SK-N-SH (cell line): ENCODE data around the gene RBMS3. TPM values are rescaled to one million over a fixed set of nuclear protein-coding genes. Genes with fewer than 3 reads are reported as not detected.

Experiments used
- CTCF ChIA-PET: fragments of 300-600, 350-600 bp; formaldehyde crosslinking; extraction: SDS; loops from one replicate; lab custom pipeline; 2021; lab: Yijun Ruan, JAX
- POLR2A ChIA-PET: fragments of 350-600 bp; sonication (Branson Sonifier 250); formaldehyde crosslinking; extraction: SDS; loops from one replicate; lab custom pipeline; 2020; ENCODE audit warnings: antibody characterized with exemption, inconsistent platforms; lab: Yijun Ruan, JAX
- DNase-seq: peaks from one replicate; pipeline ENCODE4 v3.0.0; 2012
- H2AFZ ChIP-seq: fragments of 200-600 bp; sonication (generic); 2 replicates; pipeline ENCODE4 v1.8.1; 2016; ENCODE audit warnings: antibody characterized with exemption, mild to moderate bottlenecking, low read depth
- H3F3A ChIP-seq: fragments of 200-600 bp; sonication (generic); replicated peaks from 2 replicates; pipeline ENCODE3; 2016; ENCODE audit warnings: antibody characterized with exemption, mild to moderate bottlenecking; ENCODE audit not compliant: insufficient read depth
- H3K27ac ChIP-seq, 2 experiments: fragments of 200-500 bp in 1 of 2; fragments of 200-600 bp in 1 of 2; sonication (Bioruptor generic) in 1 of 2; sonication (generic), shearing (Covaris generic) in 1 of 2; 2 replicates each; pipeline versions ENCODE4 v1.5.1 to v1.6.1; 2014 to 2016; ENCODE audit warnings: low read depth in 2 of 2, inconsistent platforms in 1 of 2, low read length in 1 of 2, mild to moderate bottlenecking in 1 of 2, mixed read lengths in 1 of 2
- H3K27me3 ChIP-seq: fragments of 200-600 bp; sonication (generic), shearing (Covaris generic); 2 replicates; pipeline ENCODE4 v1.6.1; 2016; ENCODE audit warnings: mixed run types; ENCODE audit not compliant: insufficient read depth
- H3K36me3 ChIP-seq, 2 experiments: fragments of 200-500 bp in 1 of 2; fragments of 200-600 bp in 1 of 2; sonication (Bioruptor generic) in 1 of 2; sonication (generic) in 1 of 2; replicated peaks in 1 of 2; 2 replicates each; pipeline versions ENCODE3 to v1.5.1; 2014 to 2016; ENCODE audit warnings: low read length in 1 of 2, mild to moderate bottlenecking in 1 of 2; ENCODE audit not compliant: insufficient read depth in 2 of 2, control insufficient read depth in 1 of 2
- H3K4me1 ChIP-seq, 2 experiments: fragments of 200-500 bp in 1 of 2; fragments of 200-600 bp in 1 of 2; sonication (Bioruptor generic) in 1 of 2; sonication (generic), shearing (Covaris generic) in 1 of 2; 2 replicates each; pipeline versions ENCODE4 v1.5.1 to v1.6.1; 2014 to 2016; ENCODE audit warnings: low read depth in 1 of 2, low read length in 1 of 2, mixed run types in 1 of 2; ENCODE audit not compliant: insufficient read depth in 2 of 2, control insufficient read depth in 1 of 2
- H3K4me2 ChIP-seq: fragments of 200-600 bp; sonication (generic), shearing (Covaris generic); 2 replicates; pipeline ENCODE4 v1.6.1; 2017; ENCODE audit warnings: mixed run types
- H3K4me3 ChIP-seq, 2 experiments: fragments of 200-500 bp in 1 of 2; fragments of 200-600 bp in 1 of 2; sonication (Bioruptor generic) in 1 of 2; sonication (generic), shearing (Covaris generic) in 1 of 2; 2 replicates each; pipeline versions ENCODE4 v1.5.1 to v1.8.1; 2014 to 2016; ENCODE audit warnings: low read depth in 2 of 2, inconsistent platforms in 1 of 2, low read length in 1 of 2, mild to moderate bottlenecking in 1 of 2, mixed read lengths in 1 of 2, moderate library complexity in 1 of 2
- H3K79me2 ChIP-seq: fragments of 200-600 bp; sonication (generic); 2 replicates; pipeline ENCODE4 v1.8.1; 2017; ENCODE audit warnings: mild to moderate bottlenecking; ENCODE audit not compliant: insufficient read depth
- H3K9ac ChIP-seq: fragments of 200-600 bp; sonication (generic); 2 replicates; pipeline ENCODE4 v1.6.1; 2017; ENCODE audit warnings: mixed run types
- H3K9me2 ChIP-seq: fragments of 200-600 bp; sonication (generic); 2 replicates; pipeline ENCODE4 v1.6.1; 2017; ENCODE audit warnings: mixed run types
- H3K9me3 ChIP-seq: fragments of 200-600 bp; sonication (generic); 2 replicates; pipeline ENCODE4 v1.6.1; 2017; ENCODE audit warnings: mixed run types, mild to moderate bottlenecking, moderate library complexity
- H4K20me1 ChIP-seq: fragments of 200-600 bp; sonication (generic); 2 replicates; pipeline ENCODE4 v1.6.1; 2017; ENCODE audit warnings: mild to moderate bottlenecking, mixed run types; ENCODE audit not compliant: insufficient read depth
- CHD2 ChIP-seq: fragments of 150-350 bp; IDR thresholded peaks from 2 replicates; pipeline ENCODE4 v1.6.1; 2018; ENCODE audit warnings: low read length; ENCODE audit not compliant: partially characterized antibody
- ELF1 ChIP-seq: IDR thresholded peaks from 2 replicates; pipeline ENCODE4 v1.4.0; 2012
- EP300 ChIP-seq, 2 experiments: IDR thresholded peaks; 2 replicates each; pipeline versions ENCODE4 v1.4.0 to v1.6.1; 2012; ENCODE audit warnings: borderline replicate concordance in 1 of 2, low read depth in 1 of 2, low read length in 1 of 2
- EZH2phosphoT487 ChIP-seq: fragments of 200-600 bp; sonication (generic); IDR thresholded peaks from 2 replicates; pipeline ENCODE4 v1.6.1; 2017; ENCODE audit warnings: low read depth, mixed run types, mild to moderate bottlenecking, antibody characterized with exemption, moderate library complexity, borderline replicate concordance
- FOSL2 ChIP-seq: IDR thresholded peaks from 2 replicates; pipeline ENCODE4 v1.4.0; 2012; ENCODE audit warnings: low read depth, mild to moderate bottlenecking, moderate library complexity, borderline replicate concordance
- FOXM1 ChIP-seq: IDR thresholded peaks from 2 replicates; pipeline ENCODE4 v1.4.0; 2012; ENCODE audit warnings: low read depth, mild to moderate bottlenecking
- GATA2 ChIP-seq: sonication (generic); formaldehyde crosslinking; IDR thresholded peaks from 2 replicates; pipeline ENCODE4 v1.5.0; 2020; ENCODE audit warnings: mild to moderate bottlenecking, missing genetic modification reagents
- IRF3 ChIP-seq: fragments of 150-350 bp; IDR thresholded peaks from 2 replicates; pipeline ENCODE4 v1.6.1; 2016; ENCODE audit warnings: mild to moderate bottlenecking, low read depth, low read length
- JUND ChIP-seq: IDR thresholded peaks from 2 replicates; pipeline ENCODE4 v1.4.0; 2012
- MAX ChIP-seq: IDR thresholded peaks from 2 replicates; pipeline ENCODE4 v1.4.0; 2012; ENCODE audit warnings: low read depth
- MEF2A ChIP-seq: IDR thresholded peaks from 2 replicates; pipeline ENCODE4 v1.4.0; 2012; ENCODE audit warnings: low read depth, borderline replicate concordance
- MXI1 ChIP-seq: IDR thresholded peaks from 2 replicates; pipeline ENCODE4 v1.6.1; 2012; ENCODE audit warnings: mild to moderate bottlenecking, low read depth, low read length, improper control_type of control experiment
- NFIC ChIP-seq: IDR thresholded peaks from 2 replicates; pipeline ENCODE4 v1.4.0; 2012; ENCODE audit warnings: borderline replicate concordance
- NRF1 ChIP-seq: IDR thresholded peaks from 2 replicates; pipeline ENCODE4 v1.6.1; 2012; ENCODE audit warnings: low read depth, mild to moderate bottlenecking, low read length
- PBX3 ChIP-seq: IDR thresholded peaks from 2 replicates; pipeline ENCODE4; 2012
- POLR2AphosphoS5 ChIP-seq: IDR thresholded peaks from 2 replicates; pipeline ENCODE4 v1.6.1; 2012; ENCODE audit warnings: low read depth, low read length
- RAD21 ChIP-seq: IDR thresholded peaks from 2 replicates; pipeline ENCODE4 v1.6.1; 2012; ENCODE audit warnings: mild to moderate bottlenecking, low read length
- RCOR1 ChIP-seq: fragments of 150-350 bp; IDR thresholded peaks from 2 replicates; pipeline ENCODE4 v1.6.1; 2017; ENCODE audit warnings: antibody characterized with exemption, low read length
- RFX5 ChIP-seq: IDR thresholded peaks from 2 replicates; pipeline ENCODE4 v1.6.1; 2012; ENCODE audit warnings: mild to moderate bottlenecking, improper control_type of control experiment, low read length
- SIN3A ChIP-seq: IDR thresholded peaks from 2 replicates; pipeline ENCODE4 v1.6.1; 2012; ENCODE audit warnings: low read depth, mild to moderate bottlenecking, low read length, moderate library complexity, borderline replicate concordance
- SMC3 ChIP-seq: IDR thresholded peaks from 2 replicates; pipeline ENCODE4 v1.6.1; 2012; ENCODE audit warnings: low read depth, low read length, improper control_type of control experiment
- TCF12 ChIP-seq: IDR thresholded peaks from 2 replicates; pipeline ENCODE4 v1.4.0; 2012
- TEAD4 ChIP-seq: IDR thresholded peaks from 2 replicates; pipeline ENCODE4 v1.4.0; 2012; ENCODE audit warnings: mild to moderate bottlenecking, borderline replicate concordance; ENCODE audit not compliant: insufficient read depth
- USF1 ChIP-seq: IDR thresholded peaks from 2 replicates; pipeline ENCODE4 v1.4.0; 2012; ENCODE audit warnings: low read depth, borderline replicate concordance
- USF2 ChIP-seq: fragments of 150-350 bp; IDR thresholded peaks from 2 replicates; pipeline ENCODE4 v1.6.1; 2017; ENCODE audit warnings: antibody characterized with exemption, low read length, low read depth, borderline replicate concordance
- YY1 ChIP-seq: IDR thresholded peaks from 2 replicates; pipeline ENCODE4 v1.4.0; 2012; ENCODE audit warnings: low read depth, mild to moderate bottlenecking
- ZBTB33 ChIP-seq: IDR thresholded peaks from 2 replicates; pipeline ENCODE4 v1.4.0; 2012; ENCODE audit warnings: low read depth, borderline replicate concordance
- WGBS: methylation state at CpG from one replicate; pipeline ENCODE4 v1.1.6; 2017; ENCODE audit warnings: low lambda C conversion rate; 5-methylcytosine and 5-hydroxymethylcytosine counted together
- polyA plus RNA-seq, 3 experiments: library from polyadenylated mRNA; depleted of rRNA; stranded (reverse); fragments of >200 nt; gene quantifications; 2 replicates each; pipeline ENCODE4 v1.2.3, GENCODE V29; 2012

RBMS3 gene
- polyA plus RNA-seq, 1 of the 3 experiments (the other 2 are of a cell fraction): 8.2 TPM

- peaks cover 4% of the 10 kb centered on the region for H3F3A ChIP-seq
- H3K4me1 ChIP-seq: peaks cover 3 to 9% of the 10 kb centered on the region in 2 experiments; a peak in 3 of 4 replicates
- H3K9ac ChIP-seq: no peak overlapping the region
- DNase-seq: peak; percentile 48
- no peak overlapping the region for H3K4me2 ChIP-seq
- CTCF ChIA-PET: no interaction called here
- no peaks in the 10 kb centered on the region for H3K27me3 ChIP-seq
- no peaks in the 10 kb centered on the region for H4K20me1 ChIP-seq
- H3K9me3 ChIP-seq: no peaks in the 10 kb centered on the region
- peak overlapping the region; percentile 0 to 47; a peak in 1 of 4 replicates for H3K27ac ChIP-seq
- no peaks in the 10 kb centered on the region for H3K36me3 ChIP-seq
- WGBS: 45% methylated on average over 5 of the region's 5 CpGs
- H3K79me2 ChIP-seq: no peaks in the 10 kb centered on the region
- no peak overlapping the region for H2AFZ ChIP-seq
- POLR2A ChIA-PET: no interaction called here
- H3K9me2 ChIP-seq: no peaks in the 10 kb centered on the region
- H3K4me3 ChIP-seq: no peak overlapping the region
- TF ChIP-seq SMC3 (no peak), NRF1 (no peak), RAD21 (no peak), YY1 (no peak), NFIC (no peak), FOXM1 (no peak), FOSL2 (no peak), JUND (no peak), MAX (no peak), TCF12 (peak; percentile 63), USF2 (no peak), IRF3 (no peak), SIN3A (no peak), ELF1 (no peak), MXI1 (peak; percentile 16; the same call in 1 of the 2 replicates), TEAD4 (no peak), GATA2 (CRISPR knock-in tag) (no peak), CHD2 (no peak), ZBTB33 (no peak), PBX3 (no peak), RFX5 (no peak), MEF2A (no peak), POLR2AphosphoS5 (no peak), EZH2phosphoT487 (no peak), USF1 (no peak), EP300 (IDR thresholded peaks at IDR 0.05; ENCODE audit: borderline replicate concordance in 1 of 2, low read depth in 1 of 2, low read length in 1 of 2) (peak in 1 of 2 experiments; percentile 38; a peak in 1 of 4 replicates), RCOR1 (peak; percentile 53; the same call in 1 of the 2 replicates)
- TF ChIP-seq, all 33 proteins: peak for 4
These were observed 642.3 kb downstream of the RBMS3 start for GRCh38 chr3:29922992-29923746.
